ENCODE measurements around the gene TBXAS1. TPM values are rescaled to one million over a fixed set of nuclear protein-coding genes. Genes with fewer than 3 reads are reported as not detected.

The TBXAS1 gene
- total and polyA plus RNA-seq, 2 donors from 2014 or later, result 14.2 to 33.6 TPM

DNA sequence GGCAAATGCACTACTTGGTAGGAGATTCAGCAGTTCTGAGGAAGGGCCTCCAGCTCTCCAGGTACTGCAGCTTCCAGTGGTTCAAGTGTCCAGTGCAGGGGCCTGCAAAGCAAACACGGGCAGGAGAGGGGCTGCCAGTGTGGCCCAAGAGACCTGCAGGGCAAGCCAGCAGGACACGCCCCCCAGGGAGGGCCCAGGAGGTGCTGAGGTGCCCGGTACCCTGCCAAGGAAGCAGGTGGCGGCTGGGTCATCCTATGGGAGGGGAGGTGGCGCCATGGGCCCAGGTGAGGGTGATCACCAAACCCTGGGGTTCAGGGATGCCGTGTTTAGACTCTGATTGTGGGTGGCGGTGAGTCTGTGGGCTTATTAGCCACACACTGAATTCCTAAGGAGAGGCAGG is 188.0 kb downstream of the TBXAS1 start:
- no peak for DNase-seq
- Histone ChIP-seq H3K27ac (ENCODE audit: low read depth in 2 of 2, low read length in 2 of 2) (no peak overlapping the region), H3K36me3 (ENCODE audit: control insufficient read depth in 2 of 3, insufficient read depth in 3 of 3, low read length in 3 of 3) (no peaks in the 10 kb centered on the region), H3K9ac (ENCODE audit: low read length in 3 of 3) (no peak overlapping the region), H3K4me1 (ENCODE audit: control insufficient read depth in 2 of 3, insufficient read depth in 2 of 3, low read depth in 1 of 3, low read length in 3 of 3) (no peaks in the 10 kb centered on the region), H3K4me3 (ENCODE audit: low read length in 3 of 3) (no peak overlapping the region), H3K9me3 (ENCODE audit: control insufficient read depth in 2 of 3, insufficient read depth in 1 of 3, low read length in 3 of 3) (no peaks in the 10 kb centered on the region), H3K27me3 (ENCODE audit: control insufficient read depth, insufficient read depth, low read length) (no peaks in the 10 kb centered on the region)
- intact Hi-C loops (cut with DNase I), result no loop called here
- TF ChIP-seq, protein P1, sequence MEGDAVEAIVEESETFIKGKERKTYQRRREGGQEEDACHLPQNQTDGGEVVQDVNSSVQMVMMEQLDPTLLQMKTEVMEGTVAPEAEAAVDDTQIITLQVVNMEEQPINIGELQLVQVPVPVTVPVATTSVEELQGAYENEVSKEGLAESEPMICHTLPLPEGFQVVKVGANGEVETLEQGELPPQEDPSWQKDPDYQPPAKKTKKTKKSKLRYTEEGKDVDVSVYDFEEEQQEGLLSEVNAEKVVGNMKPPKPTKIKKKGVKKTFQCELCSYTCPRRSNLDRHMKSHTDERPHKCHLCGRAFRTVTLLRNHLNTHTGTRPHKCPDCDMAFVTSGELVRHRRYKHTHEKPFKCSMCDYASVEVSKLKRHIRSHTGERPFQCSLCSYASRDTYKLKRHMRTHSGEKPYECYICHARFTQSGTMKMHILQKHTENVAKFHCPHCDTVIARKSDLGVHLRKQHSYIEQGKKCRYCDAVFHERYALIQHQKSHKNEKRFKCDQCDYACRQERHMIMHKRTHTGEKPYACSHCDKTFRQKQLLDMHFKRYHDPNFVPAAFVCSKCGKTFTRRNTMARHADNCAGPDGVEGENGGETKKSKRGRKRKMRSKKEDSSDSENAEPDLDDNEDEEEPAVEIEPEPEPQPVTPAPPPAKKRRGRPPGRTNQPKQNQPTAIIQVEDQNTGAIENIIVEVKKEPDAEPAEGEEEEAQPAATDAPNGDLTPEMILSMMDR (IDR thresholded peaks at IDR 0.05; ENCODE audit: borderline replicate concordance, extremely low read depth, insufficient read depth), result no peak
- FAIRE-seq, result no peak

DNA sequence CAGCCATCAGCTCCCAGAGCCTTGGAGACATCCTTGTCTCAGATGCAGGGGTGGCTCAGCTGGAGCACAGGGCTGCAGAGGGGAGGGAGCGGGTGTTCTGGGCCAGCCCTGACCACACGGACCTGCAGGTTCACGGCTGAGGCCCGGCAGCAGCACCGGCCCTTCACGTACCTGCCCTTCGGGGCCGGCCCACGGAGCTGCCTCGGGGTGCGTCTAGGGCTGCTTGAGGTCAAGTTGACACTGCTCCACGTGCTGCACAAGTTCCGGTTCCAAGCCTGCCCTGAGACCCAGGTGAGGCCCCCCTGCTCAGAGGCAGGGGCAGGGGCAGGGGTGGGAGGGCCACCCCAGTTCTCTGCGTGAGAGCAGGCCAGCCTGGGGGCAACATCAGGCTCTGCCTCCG is 188.5 kb downstream of the TBXAS1 start:
- no peak overlapping the region for H3K27ac ChIP-seq (ENCODE audit: low read depth in 2 of 2, low read length in 2 of 2)
- FAIRE-seq, result no peak
- no peaks in the 10 kb centered on the region for H3K9me3 ChIP-seq (ENCODE audit: control insufficient read depth in 2 of 3, insufficient read depth in 1 of 3, low read length in 3 of 3)

DNA sequence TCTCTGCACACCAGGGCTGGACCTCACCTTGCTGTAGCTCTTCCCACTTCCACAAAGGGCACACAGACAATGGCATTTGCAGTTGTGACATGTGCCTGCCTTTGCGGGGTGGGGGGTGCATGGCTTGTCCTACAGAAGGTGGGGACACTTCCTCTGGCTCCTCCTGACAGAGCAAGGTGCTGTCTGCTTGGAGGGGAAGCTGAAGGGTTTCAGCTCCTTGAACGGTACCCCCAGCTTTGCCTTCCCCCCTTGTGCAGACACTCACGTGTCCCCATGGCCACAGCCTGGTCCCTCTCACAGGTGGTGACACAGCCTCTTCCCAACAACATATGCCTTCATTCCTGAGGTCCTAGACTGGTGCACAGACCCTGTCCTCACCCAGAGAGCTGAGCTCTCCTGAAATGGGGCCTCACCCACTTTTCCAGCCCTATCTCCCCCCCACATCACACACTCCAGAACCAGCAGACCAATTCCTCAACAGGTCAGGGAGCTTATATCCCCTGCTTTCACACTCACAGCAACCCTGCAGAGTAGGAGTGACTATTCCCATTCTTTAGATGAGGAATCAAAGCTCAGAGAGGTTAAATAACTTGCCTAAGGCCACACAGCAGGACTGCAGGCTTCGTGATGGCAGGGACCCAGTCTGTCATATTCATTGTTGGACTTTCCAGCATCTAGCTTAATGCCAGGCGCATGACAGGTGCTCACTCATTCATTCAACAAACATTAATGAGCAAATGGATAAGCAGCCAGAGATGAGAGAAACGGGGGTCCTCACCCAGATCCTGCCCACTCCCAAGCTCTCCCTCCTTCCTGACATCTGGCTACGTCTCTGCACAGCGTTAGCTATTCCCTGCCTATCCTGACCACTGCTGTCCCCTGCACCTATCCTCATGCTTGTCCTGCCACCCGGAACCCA is 189.3 kb downstream of the TBXAS1 start:
- Histone ChIP-seq H3K9me3 (ENCODE audit: control insufficient read depth in 2 of 3, insufficient read depth in 1 of 3, low read length in 3 of 3) (no peaks in the 10 kb centered on the region), H3K9ac (ENCODE audit: low read length in 3 of 3) (no peak overlapping the region), H3K4me1 (ENCODE audit: control insufficient read depth in 2 of 3, insufficient read depth in 2 of 3, low read depth in 1 of 3, low read length in 3 of 3) (no peaks in the 10 kb centered on the region), H3K4me3 (ENCODE audit: low read length in 3 of 3) (no peak overlapping the region), H3K27ac (ENCODE audit: low read depth in 2 of 2, low read length in 2 of 2) (no peak overlapping the region), H3K36me3 (ENCODE audit: control insufficient read depth in 2 of 3, insufficient read depth in 3 of 3, low read length in 3 of 3) (no peaks in the 10 kb centered on the region), H3K27me3 (ENCODE audit: control insufficient read depth, insufficient read depth, low read length) (no peaks in the 10 kb centered on the region)
- no peak for DNase-seq
- no peak for FAIRE-seq
- intact Hi-C loops (cut with DNase I), result no loop called here
- TF ChIP-seq, protein P1 (IDR thresholded peaks at IDR 0.05; ENCODE audit: borderline replicate concordance, extremely low read depth, insufficient read depth), result no peak

More for the DNA sequence above, 188.5 kb downstream of the TBXAS1 start:
- intact Hi-C loops (cut with DNase I), result no loop called here
- Histone ChIP-seq H3K4me3 (ENCODE audit: low read length in 3 of 3) (no peak overlapping the region), H3K36me3 (ENCODE audit: control insufficient read depth in 2 of 3, insufficient read depth in 3 of 3, low read length in 3 of 3) (no peaks in the 10 kb centered on the region), H3K27me3 (ENCODE audit: control insufficient read depth, insufficient read depth, low read length) (no peaks in the 10 kb centered on the region), H3K9ac (ENCODE audit: low read length in 3 of 3) (no peak overlapping the region), H3K4me1 (ENCODE audit: control insufficient read depth in 2 of 3, insufficient read depth in 2 of 3, low read depth in 1 of 3, low read length in 3 of 3) (no peaks in the 10 kb centered on the region)
- TF ChIP-seq, protein P1 (IDR thresholded peaks at IDR 0.05; ENCODE audit: borderline replicate concordance, extremely low read depth, insufficient read depth), result no peak
- no peak for DNase-seq

Data from kidney (tissue), 14 donors.